SK-N-SH (cell line): Measurements from ENCODE around the gene DSP. TPM values are rescaled to one million over a fixed set of nuclear protein-coding genes. Genes with fewer than 3 reads are reported as not detected.

Experiments used
- CTCF ChIA-PET: fragments of 300-600, 350-600 bp; formaldehyde crosslinking; extraction: SDS; loops from one replicate; lab custom pipeline; 2021; lab: Yijun Ruan, JAX
- POLR2A ChIA-PET: fragments of 350-600 bp; sonication (Branson Sonifier 250); formaldehyde crosslinking; extraction: SDS; loops from one replicate; lab custom pipeline; 2020; ENCODE audit warnings: antibody characterized with exemption, inconsistent platforms; lab: Yijun Ruan, JAX
- DNase-seq: peaks from one replicate; pipeline ENCODE4 v3.0.0; 2012
- H2AFZ ChIP-seq: fragments of 200-600 bp; sonication (generic); 2 replicates; pipeline ENCODE4 v1.8.1; 2016; ENCODE audit warnings: antibody characterized with exemption, mild to moderate bottlenecking, low read depth
- H3F3A ChIP-seq: fragments of 200-600 bp; sonication (generic); replicated peaks from 2 replicates; pipeline ENCODE3; 2016; ENCODE audit warnings: antibody characterized with exemption, mild to moderate bottlenecking; ENCODE audit not compliant: insufficient read depth
- H3K27ac ChIP-seq, 2 experiments: fragments of 200-500 bp in 1 of 2; fragments of 200-600 bp in 1 of 2; sonication (Bioruptor generic) in 1 of 2; sonication (generic), shearing (Covaris generic) in 1 of 2; 2 replicates each; pipeline versions ENCODE4 v1.5.1 to v1.6.1; 2014 to 2016; ENCODE audit warnings: low read depth in 2 of 2, inconsistent platforms in 1 of 2, low read length in 1 of 2, mild to moderate bottlenecking in 1 of 2, mixed read lengths in 1 of 2
- H3K27me3 ChIP-seq: fragments of 200-600 bp; sonication (generic), shearing (Covaris generic); 2 replicates; pipeline ENCODE4 v1.6.1; 2016; ENCODE audit warnings: mixed run types; ENCODE audit not compliant: insufficient read depth
- H3K36me3 ChIP-seq, 2 experiments: fragments of 200-500 bp in 1 of 2; fragments of 200-600 bp in 1 of 2; sonication (Bioruptor generic) in 1 of 2; sonication (generic) in 1 of 2; replicated peaks in 1 of 2; 2 replicates each; pipeline versions ENCODE3 to v1.5.1; 2014 to 2016; ENCODE audit warnings: low read length in 1 of 2, mild to moderate bottlenecking in 1 of 2; ENCODE audit not compliant: insufficient read depth in 2 of 2, control insufficient read depth in 1 of 2
- H3K4me1 ChIP-seq, 2 experiments: fragments of 200-500 bp in 1 of 2; fragments of 200-600 bp in 1 of 2; sonication (Bioruptor generic) in 1 of 2; sonication (generic), shearing (Covaris generic) in 1 of 2; 2 replicates each; pipeline versions ENCODE4 v1.5.1 to v1.6.1; 2014 to 2016; ENCODE audit warnings: low read depth in 1 of 2, low read length in 1 of 2, mixed run types in 1 of 2; ENCODE audit not compliant: insufficient read depth in 2 of 2, control insufficient read depth in 1 of 2
- H3K4me2 ChIP-seq: fragments of 200-600 bp; sonication (generic), shearing (Covaris generic); 2 replicates; pipeline ENCODE4 v1.6.1; 2017; ENCODE audit warnings: mixed run types
- H3K4me3 ChIP-seq, 2 experiments: fragments of 200-500 bp in 1 of 2; fragments of 200-600 bp in 1 of 2; sonication (Bioruptor generic) in 1 of 2; sonication (generic), shearing (Covaris generic) in 1 of 2; 2 replicates each; pipeline versions ENCODE4 v1.5.1 to v1.8.1; 2014 to 2016; ENCODE audit warnings: low read depth in 2 of 2, inconsistent platforms in 1 of 2, low read length in 1 of 2, mild to moderate bottlenecking in 1 of 2, mixed read lengths in 1 of 2, moderate library complexity in 1 of 2
- H3K79me2 ChIP-seq: fragments of 200-600 bp; sonication (generic); 2 replicates; pipeline ENCODE4 v1.8.1; 2017; ENCODE audit warnings: mild to moderate bottlenecking; ENCODE audit not compliant: insufficient read depth
- H3K9ac ChIP-seq: fragments of 200-600 bp; sonication (generic); 2 replicates; pipeline ENCODE4 v1.6.1; 2017; ENCODE audit warnings: mixed run types
- H3K9me2 ChIP-seq: fragments of 200-600 bp; sonication (generic); 2 replicates; pipeline ENCODE4 v1.6.1; 2017; ENCODE audit warnings: mixed run types
- H3K9me3 ChIP-seq: fragments of 200-600 bp; sonication (generic); 2 replicates; pipeline ENCODE4 v1.6.1; 2017; ENCODE audit warnings: mixed run types, mild to moderate bottlenecking, moderate library complexity
- H4K20me1 ChIP-seq: fragments of 200-600 bp; sonication (generic); 2 replicates; pipeline ENCODE4 v1.6.1; 2017; ENCODE audit warnings: mild to moderate bottlenecking, mixed run types; ENCODE audit not compliant: insufficient read depth
- EZH2phosphoT487 ChIP-seq: fragments of 200-600 bp; sonication (generic); IDR thresholded peaks from 2 replicates; pipeline ENCODE4 v1.6.1; 2017; ENCODE audit warnings: low read depth, mixed run types, mild to moderate bottlenecking, antibody characterized with exemption, moderate library complexity, borderline replicate concordance
- FOSL2 ChIP-seq: IDR thresholded peaks from 2 replicates; pipeline ENCODE4 v1.4.0; 2012; ENCODE audit warnings: low read depth, mild to moderate bottlenecking, moderate library complexity, borderline replicate concordance
- FOXJ3 ChIP-seq: sonication (generic); formaldehyde crosslinking; IDR thresholded peaks from 2 replicates; pipeline ENCODE4 v1.5.1; 2020; ENCODE audit warnings: mild to moderate bottlenecking, missing genetic modification reagents
- GABPA ChIP-seq: IDR thresholded peaks from 2 replicates; pipeline ENCODE4 v1.4.0; 2012; ENCODE audit warnings: low read depth, mild to moderate bottlenecking
- IRF3 ChIP-seq: fragments of 150-350 bp; IDR thresholded peaks from 2 replicates; pipeline ENCODE4 v1.6.1; 2016; ENCODE audit warnings: mild to moderate bottlenecking, low read depth, low read length
- MEF2A ChIP-seq: IDR thresholded peaks from 2 replicates; pipeline ENCODE4 v1.4.0; 2012; ENCODE audit warnings: low read depth, borderline replicate concordance
- MXI1 ChIP-seq: IDR thresholded peaks from 2 replicates; pipeline ENCODE4 v1.6.1; 2012; ENCODE audit warnings: mild to moderate bottlenecking, low read depth, low read length, improper control_type of control experiment
- PBX3 ChIP-seq: IDR thresholded peaks from 2 replicates; pipeline ENCODE4; 2012
- POLR2AphosphoS5 ChIP-seq: IDR thresholded peaks from 2 replicates; pipeline ENCODE4 v1.6.1; 2012; ENCODE audit warnings: low read depth, low read length
- RCOR1 ChIP-seq: fragments of 150-350 bp; IDR thresholded peaks from 2 replicates; pipeline ENCODE4 v1.6.1; 2017; ENCODE audit warnings: antibody characterized with exemption, low read length
- RFX5 ChIP-seq: IDR thresholded peaks from 2 replicates; pipeline ENCODE4 v1.6.1; 2012; ENCODE audit warnings: mild to moderate bottlenecking, improper control_type of control experiment, low read length
- RXRA ChIP-seq: IDR thresholded peaks from 2 replicates; pipeline ENCODE4 v1.4.0; 2012; ENCODE audit warnings: low read depth, mild to moderate bottlenecking, borderline replicate concordance
- SMC3 ChIP-seq: IDR thresholded peaks from 2 replicates; pipeline ENCODE4 v1.6.1; 2012; ENCODE audit warnings: low read depth, low read length, improper control_type of control experiment
- TAF1 ChIP-seq: IDR thresholded peaks from 2 replicates; pipeline ENCODE4 v1.6.1; 2012; ENCODE audit warnings: low read depth, mild to moderate bottlenecking, low read length, moderate library complexity, borderline replicate concordance
- TCF12 ChIP-seq: IDR thresholded peaks from 2 replicates; pipeline ENCODE4 v1.4.0; 2012
- WGBS: methylation state at CpG from one replicate; pipeline ENCODE4 v1.1.6; 2017; ENCODE audit warnings: low lambda C conversion rate; 5-methylcytosine and 5-hydroxymethylcytosine counted together
- polyA plus RNA-seq, 3 experiments: library from polyadenylated mRNA; depleted of rRNA; stranded (reverse); fragments of >200 nt; gene quantifications; 2 replicates each; pipeline ENCODE4 v1.2.3, GENCODE V29; 2012
- TF ChIP-seq, protein P1 (sequence below): fragments of 200-600 bp; sonication (generic); IDR thresholded peaks from 2 replicates; pipeline ENCODE4 v1.6.1; 2017; ENCODE audit warnings: antibody characterized with exemption, mild to moderate bottlenecking, moderate library complexity

DSP gene
- polyA plus RNA-seq, 1 of the 3 experiments (the other 2 are of a cell fraction) = 0.02 TPM

GRCh38 chr6:7631466-7631865, 90.0 kb downstream of the DSP start:
- Histone ChIP-seq H2AFZ (no peak overlapping the region), H3K79me2 (no peaks in the 10 kb centered on the region), H3K9me3 (no peaks in the 10 kb centered on the region), H3K36me3 (no peaks in the 10 kb centered on the region), H3K4me1 (no peaks in the 10 kb centered on the region), H3K4me3 (no peak overlapping the region), H3K27ac (no peak overlapping the region), H3K27me3 (no peaks in the 10 kb centered on the region), H3F3A (no peaks in the 10 kb centered on the region), H3K4me2 (no peak overlapping the region), H3K9me2 (no peaks in the 10 kb centered on the region), H3K9ac (no peak overlapping the region), H4K20me1 (no peaks in the 10 kb centered on the region)
- DNase-seq = no peak
- ChIA-PET CTCF (interaction anchor here (1.3 kb wide), 1 partner anchor 356 kb away, joined by 3 read pairs; no protein-coding TSS in a partner anchor), POLR2A (no interaction called here)
- no peak for TF ChIP-seq MXI1
- TF ChIP-seq, protein P1, sequence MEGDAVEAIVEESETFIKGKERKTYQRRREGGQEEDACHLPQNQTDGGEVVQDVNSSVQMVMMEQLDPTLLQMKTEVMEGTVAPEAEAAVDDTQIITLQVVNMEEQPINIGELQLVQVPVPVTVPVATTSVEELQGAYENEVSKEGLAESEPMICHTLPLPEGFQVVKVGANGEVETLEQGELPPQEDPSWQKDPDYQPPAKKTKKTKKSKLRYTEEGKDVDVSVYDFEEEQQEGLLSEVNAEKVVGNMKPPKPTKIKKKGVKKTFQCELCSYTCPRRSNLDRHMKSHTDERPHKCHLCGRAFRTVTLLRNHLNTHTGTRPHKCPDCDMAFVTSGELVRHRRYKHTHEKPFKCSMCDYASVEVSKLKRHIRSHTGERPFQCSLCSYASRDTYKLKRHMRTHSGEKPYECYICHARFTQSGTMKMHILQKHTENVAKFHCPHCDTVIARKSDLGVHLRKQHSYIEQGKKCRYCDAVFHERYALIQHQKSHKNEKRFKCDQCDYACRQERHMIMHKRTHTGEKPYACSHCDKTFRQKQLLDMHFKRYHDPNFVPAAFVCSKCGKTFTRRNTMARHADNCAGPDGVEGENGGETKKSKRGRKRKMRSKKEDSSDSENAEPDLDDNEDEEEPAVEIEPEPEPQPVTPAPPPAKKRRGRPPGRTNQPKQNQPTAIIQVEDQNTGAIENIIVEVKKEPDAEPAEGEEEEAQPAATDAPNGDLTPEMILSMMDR = no peak
- TF ChIP-seq IRF3 = no peak
- TF ChIP-seq GABPA = no peak
- no peak for TF ChIP-seq RCOR1
- no peak for TF ChIP-seq EZH2phosphoT487
- no peak for TF ChIP-seq RFX5
- WGBS = 42% methylated on average over 5 of the region's 5 CpGs

- no peak overlapping the region for H3K4me2 ChIP-seq
- no peak overlapping the region for H3K4me3 ChIP-seq
- no peaks in the 10 kb centered on the region for H3K9me2 ChIP-seq
- H3K9me3 ChIP-seq = no peaks in the 10 kb centered on the region
- no peaks in the 10 kb centered on the region for H3K79me2 ChIP-seq
- no peak for DNase-seq
- H4K20me1 ChIP-seq = no peaks in the 10 kb centered on the region
- no peak overlapping the region for H3K27ac ChIP-seq
- CTCF ChIA-PET = interaction anchor here (1.3 kb wide), 1 partner anchor 357 kb away, joined by 3 read pairs; no protein-coding TSS in a partner anchor
- no peaks in the 10 kb centered on the region for H3K27me3 ChIP-seq
- WGBS = 47% methylated on average over 9 of the region's 9 CpGs
- H3F3A ChIP-seq = no peaks in the 10 kb centered on the region
- no peak overlapping the region for H2AFZ ChIP-seq
- POLR2A ChIA-PET = no interaction called here
- no peak for TF ChIP-seq POLR2AphosphoS5
- TF ChIP-seq FOSL2 = no peak
- no peak for TF ChIP-seq SMC3
- no peak for TF ChIP-seq PBX3
- TF ChIP-seq, protein P1 = no peak
- TF ChIP-seq TAF1 = no peak
- no peak for TF ChIP-seq FOXJ3 (CRISPR knock-in tag)
- no peak for TF ChIP-seq RXRA
- TF ChIP-seq MEF2A = no peak
- TF ChIP-seq IRF3 = no peak
- TF ChIP-seq TCF12 = no peak
- no peaks in the 10 kb centered on the region for H3K36me3 ChIP-seq
- H3K4me1 ChIP-seq = no peaks in the 10 kb centered on the region
- no peak overlapping the region for H3K9ac ChIP-seq
These were observed 91.2 kb downstream of the DSP start for GRCh38 chr6:7632501-7633290.
